HT-29 (cell line): Measurements from ENCODE around the gene LNP1. TPM values are rescaled to one million over a fixed set of nuclear protein-coding genes. Genes with fewer than 3 reads are reported as not detected.
"Not testable (repeated sequence)": the region's sequence is repeated elsewhere in the genome, so short reads cannot be mapped to it uniquely, and the experiment has no call there.

Source experiments
- DNase-seq: peaks from one replicate; pipeline ENCODE4 v3.0.0-alpha.2; 2015; ENCODE audit warnings: low spot score
- total RNA-seq: library from RNA; depleted of rRNA; stranded (reverse); fragments of >200 nt; shearing (Covaris generic); gene quantifications from 2 replicates; pipeline ENCODE4 v1.2.3, GENCODE V29; 2014; rRNA removed

LNP1 gene
- total RNA-seq = 0.81 and 1.9 TPM in 2 replicates

DNA sequence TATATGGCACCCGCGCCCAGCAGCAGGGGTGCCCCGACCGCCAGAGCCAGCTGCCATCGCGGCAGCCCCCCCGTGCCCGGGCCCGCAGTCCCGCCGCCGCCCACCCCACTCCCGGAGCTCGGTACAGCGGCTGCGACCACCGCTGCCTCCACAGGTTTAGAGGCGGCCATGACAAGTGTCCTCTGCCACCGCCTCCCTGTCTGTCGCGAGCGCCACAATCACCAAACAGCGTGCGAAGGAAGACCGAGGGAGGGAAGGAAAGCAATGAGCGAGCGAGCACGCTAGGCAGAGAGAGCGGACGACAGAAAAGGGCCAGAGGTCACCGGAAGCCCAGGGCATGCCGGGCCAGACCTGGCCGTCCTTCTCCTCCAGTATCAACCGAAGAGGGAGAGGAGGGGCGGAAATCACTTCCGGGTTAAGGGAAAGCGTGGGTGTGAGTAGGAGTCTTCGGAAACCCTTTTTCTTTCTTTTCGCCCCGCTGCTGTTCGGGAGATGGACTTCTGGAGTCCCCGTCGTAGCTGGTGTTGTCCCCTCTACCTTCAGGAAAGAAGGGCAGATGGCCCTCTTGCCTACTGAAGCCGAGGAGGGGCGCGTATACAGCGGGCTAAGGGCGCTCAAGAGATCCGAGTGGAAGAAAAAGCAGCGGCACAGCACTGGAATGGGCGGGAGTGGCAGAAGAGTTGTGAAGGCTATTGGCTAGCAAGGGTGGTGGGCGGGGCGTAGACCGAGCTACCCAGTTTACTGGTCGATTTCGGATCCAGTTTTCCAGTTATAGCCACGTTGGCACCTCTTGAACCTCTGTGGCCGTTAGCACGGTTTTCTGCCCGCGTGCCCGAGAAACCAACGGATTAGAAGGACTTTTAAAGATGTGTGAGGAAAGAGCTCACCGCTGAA lies at the start of gene LNP1, which contains the start of gene TOMM70:
Gene LNP1 (plus strand): TSS at position 760 of the 894 bp plus-strand sequence. CDS start 28,191 bp downstream, outside the sequence.
Gene TOMM70 (minus strand): TSS at position 310 of the 894 bp plus-strand sequence. CDS start 140 bp downstream, at position 170.
- DNase-seq = peak; percentile 100

DNA sequence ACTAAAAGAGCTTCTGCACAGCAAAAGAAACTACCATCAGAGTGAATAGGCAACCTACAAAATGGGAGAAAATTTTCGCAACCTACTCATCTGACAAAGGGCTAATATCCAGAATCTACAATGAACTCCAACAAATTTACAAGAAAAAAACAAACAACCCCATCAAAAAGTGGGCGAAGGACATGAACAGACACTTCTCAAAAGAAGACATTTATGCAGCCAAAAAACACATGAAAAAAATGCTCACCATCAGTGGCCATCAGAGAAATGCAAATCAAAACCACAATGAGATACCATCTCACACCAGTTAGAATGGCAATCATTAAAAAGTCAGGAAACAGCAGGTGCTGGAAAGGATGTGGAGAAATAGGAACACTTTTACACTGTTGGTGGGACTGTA lies 49.6 kb upstream of the LNP1 start:
- not testable (repeated sequence) for DNase-seq

GRCh38 chr3:100352296-100353231 lies 48.8 kb upstream of the LNP1 start:
- DNase-seq = no peak

- no peak for DNase-seq
These were observed 46.5 kb upstream of the LNP1 start for GRCh38 chr3:100354850-100355249.

GRCh38 chr3:100358413-100358812 lies 42.9 kb upstream of the LNP1 start:
- no peak for DNase-seq

GRCh38 chr3:100359035-100359434 lies 42.3 kb upstream of the LNP1 start:
- DNase-seq = no peak

DNA sequence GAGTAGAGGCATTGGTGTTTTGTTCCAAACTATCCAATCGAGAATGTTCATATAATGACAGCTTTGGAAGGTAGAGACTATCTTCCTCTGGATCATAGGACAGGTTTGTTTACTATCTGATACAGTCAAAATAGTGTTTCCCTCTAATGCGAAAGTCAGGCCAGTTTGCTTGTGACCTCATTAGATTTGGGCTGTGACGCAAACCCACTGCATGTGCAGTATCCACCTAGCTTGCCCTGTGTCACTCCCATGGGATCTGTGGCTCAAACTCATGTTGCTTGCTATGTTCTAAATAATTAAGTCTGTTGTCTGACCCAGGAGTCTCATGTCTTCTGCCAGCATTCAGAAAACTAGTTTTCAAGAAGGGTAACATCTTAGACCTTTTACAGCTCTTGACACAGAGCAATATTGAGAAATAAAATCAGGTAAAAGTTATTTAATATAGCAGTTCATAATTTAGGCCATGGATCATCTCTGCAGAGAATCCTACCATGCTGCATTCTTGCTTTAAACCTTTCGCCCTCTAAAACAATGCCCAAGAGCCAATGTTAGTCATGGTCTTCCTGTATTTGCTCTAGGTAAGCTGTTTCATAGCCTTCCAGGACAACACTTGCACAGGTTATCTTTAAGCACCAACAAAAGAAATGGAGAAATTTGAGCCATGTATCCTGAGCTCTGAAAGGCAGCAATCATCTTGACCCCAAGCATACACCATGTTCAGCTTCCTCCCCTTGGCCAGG lies 40.4 kb upstream of the LNP1 start:
- DNase-seq = no peak

- DNase-seq = no peak
These were observed 39.4 kb upstream of the LNP1 start for GRCh38 chr3:100361897-100362296.

DNA sequence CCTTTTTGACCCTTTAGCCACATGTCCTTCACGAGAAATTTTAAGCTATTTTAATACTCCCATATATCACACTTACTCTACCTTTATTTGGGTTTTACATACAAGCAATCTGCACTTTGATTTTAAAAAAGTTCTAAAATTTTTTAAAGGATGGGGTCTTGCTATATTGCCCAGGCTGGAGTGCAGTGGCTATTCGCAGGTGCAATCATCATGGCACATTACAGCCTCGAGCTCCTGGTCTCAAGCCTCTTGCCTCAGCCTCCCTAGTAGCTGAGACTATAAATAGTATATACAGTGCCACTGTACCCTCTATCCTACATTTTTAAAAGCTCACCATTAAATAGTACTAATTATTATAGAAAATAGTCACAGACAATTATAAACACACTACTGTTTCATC lies 36.9 kb upstream of the LNP1 start:
- DNase-seq = no peak

- no peak for DNase-seq
These were observed 34.9 kb upstream of the LNP1 start for GRCh38 chr3:100366424-100366823.

- no peak for DNase-seq
These were observed 32.9 kb upstream of the LNP1 start for GRCh38 chr3:100368441-100368840.

DNA sequence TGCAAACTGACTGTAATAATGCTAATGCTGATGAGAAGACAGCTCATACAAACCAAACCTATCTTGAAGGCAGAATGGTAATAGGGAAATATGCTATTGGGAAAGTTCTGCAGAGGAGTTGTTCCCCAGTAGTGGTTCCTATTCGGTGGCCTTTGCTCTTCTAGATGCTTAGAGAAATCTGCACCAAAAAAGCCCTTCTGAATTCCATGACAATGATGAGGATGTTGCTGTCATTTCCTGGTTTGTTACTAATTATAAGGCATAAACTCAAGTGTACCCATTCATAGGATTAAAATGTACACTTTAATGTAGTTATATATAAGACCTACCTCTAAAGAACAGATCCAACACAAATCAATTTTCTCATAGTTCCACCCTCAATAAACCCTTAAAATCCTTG lies 30.6 kb upstream of the LNP1 start:
- no peak for DNase-seq

GRCh38 chr3:100374521-100374920 lies 26.8 kb upstream of the LNP1 start:
- no peak for DNase-seq

- DNase-seq = no peak
These were observed 25.0 kb upstream of the LNP1 start for GRCh38 chr3:100376301-100376700.

- no peak for DNase-seq
These were observed 16.4 kb upstream of the LNP1 start for GRCh38 chr3:100384733-100385525.

GRCh38 chr3:100386437-100387074 lies 14.8 kb upstream of the LNP1 start:
- DNase-seq = no peak

GRCh38 chr3:100389025-100389424 lies 12.3 kb upstream of the LNP1 start:
- no peak for DNase-seq

DNA sequence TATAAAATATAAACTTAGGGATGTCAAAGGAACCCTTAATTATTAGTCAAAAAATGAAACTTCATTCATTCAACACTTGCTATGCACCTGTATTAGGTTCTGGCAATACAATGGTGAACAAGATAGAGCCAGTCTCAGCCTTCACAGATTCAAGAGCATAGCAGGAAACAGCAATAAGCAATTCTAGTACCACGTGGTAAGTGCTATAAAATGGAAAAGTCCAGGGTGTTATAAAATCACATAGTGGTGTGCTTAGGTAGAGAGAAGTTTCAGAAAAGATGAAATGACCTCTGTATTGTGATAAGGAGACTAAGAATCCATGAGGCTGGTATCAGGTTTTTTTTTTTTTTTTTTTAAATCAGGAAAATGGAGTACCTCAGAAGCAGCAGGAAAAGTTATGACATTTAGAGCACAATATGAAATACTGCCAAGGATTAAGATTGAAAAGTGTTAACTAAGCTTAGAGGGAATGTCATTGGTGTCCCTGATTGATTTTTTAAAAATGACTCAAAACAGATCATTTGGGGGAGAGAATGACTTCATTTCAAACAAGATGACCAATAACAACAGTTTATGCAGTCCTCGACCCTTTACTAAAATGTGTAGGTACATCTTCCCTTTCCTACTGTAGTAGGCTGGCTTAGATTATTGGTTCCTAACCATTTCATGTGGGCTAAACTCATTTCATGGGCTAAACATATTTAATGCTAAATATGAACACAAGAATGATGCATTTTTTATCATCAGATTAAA lies 5.5 kb upstream of the LNP1 start:
- DNase-seq = no peak

DNA sequence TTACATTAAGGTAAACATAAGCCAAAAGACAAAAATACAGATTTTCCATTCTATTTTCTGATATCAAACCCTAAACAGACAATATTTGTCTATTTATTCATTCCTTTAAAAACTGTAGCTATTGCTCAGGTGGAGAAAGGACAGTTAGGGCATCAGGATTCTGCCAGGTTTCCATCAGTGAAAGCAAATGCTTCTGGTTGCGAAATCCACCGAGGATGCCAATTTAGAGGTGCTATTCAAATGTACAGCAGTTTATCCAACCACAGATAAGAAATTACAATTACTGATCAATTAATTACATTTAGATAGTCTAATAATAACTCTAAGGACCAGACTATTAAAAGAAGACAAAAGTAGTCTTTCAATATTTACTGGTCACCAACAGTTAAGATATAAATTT lies 4.4 kb upstream of the LNP1 start:
- no peak for DNase-seq
